Esophagus mucosa (tissue), 1 donor: ENCODE data around the gene NTM. TPM values are rescaled to one million over a fixed set of nuclear protein-coding genes. Genes with fewer than 3 reads are reported as not detected.

Source experiments
- ATAC-seq: fragments of 200-7000 bp; cut with Tn5 transposase; one replicate; pipeline ENCODE4 v1.9.1; 2020
- total RNA-seq: library from RNA; stranded (reverse); gene quantifications from one replicate; pipeline ENCODE4 v1.2.4, GENCODE V29; 2023
- donor health status: DM: yes; HTN: yes; CAD: no.

The NTM gene
- total RNA-seq, 1 donor from 2014 or later, result 0.92 TPM

DNA sequence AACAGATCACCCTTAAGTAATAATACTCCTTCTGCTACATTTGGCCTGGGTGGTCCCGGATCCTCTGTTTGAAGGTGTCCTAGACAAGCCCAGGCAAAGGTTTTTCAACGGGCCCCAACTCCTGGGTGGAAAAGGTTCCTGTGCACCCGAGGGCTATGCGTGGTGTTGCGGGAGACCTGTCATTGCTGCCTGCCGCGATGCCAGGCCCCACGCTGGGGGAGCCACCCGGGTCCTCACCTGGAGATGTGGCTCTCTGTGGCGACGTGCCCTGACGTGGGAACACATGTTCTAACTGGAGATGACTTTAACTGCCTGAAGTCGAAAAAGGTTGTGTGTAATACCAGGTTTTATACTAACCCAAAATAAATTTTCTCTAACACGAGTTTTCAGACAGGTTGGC, 467.1 kb downstream of the NTM start:
- ATAC-seq, result no peak

GRCh38 chr11:131838016-131838415, 467.6 kb downstream of the NTM start:
- no peak for ATAC-seq

GRCh38 chr11:131839326-131839725, 468.9 kb downstream of the NTM start:
- ATAC-seq, result no peak

DNA sequence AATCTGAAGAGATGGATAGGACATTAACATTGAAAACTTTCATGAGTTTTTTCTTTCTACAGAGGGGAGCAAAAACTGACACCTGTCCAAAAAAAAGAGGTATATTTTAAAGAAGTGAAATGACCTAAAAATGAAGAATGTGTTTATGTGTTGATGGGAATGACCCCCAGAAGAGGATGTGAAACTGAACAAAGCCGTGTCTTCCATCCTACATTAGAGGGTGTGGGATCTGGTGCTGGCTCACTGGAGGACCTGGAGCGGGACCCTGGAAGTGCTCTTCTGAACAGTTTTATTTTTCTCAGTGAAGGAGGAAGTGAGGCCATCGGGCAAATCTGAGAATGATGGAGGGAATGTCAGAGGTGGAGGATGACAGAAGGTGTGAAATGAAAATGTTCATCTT, 470.1 kb downstream of the NTM start:
- ATAC-seq, result no peak

GRCh38 chr11:131841028-131841427, 470.6 kb downstream of the NTM start:
- no peak for ATAC-seq

DNA sequence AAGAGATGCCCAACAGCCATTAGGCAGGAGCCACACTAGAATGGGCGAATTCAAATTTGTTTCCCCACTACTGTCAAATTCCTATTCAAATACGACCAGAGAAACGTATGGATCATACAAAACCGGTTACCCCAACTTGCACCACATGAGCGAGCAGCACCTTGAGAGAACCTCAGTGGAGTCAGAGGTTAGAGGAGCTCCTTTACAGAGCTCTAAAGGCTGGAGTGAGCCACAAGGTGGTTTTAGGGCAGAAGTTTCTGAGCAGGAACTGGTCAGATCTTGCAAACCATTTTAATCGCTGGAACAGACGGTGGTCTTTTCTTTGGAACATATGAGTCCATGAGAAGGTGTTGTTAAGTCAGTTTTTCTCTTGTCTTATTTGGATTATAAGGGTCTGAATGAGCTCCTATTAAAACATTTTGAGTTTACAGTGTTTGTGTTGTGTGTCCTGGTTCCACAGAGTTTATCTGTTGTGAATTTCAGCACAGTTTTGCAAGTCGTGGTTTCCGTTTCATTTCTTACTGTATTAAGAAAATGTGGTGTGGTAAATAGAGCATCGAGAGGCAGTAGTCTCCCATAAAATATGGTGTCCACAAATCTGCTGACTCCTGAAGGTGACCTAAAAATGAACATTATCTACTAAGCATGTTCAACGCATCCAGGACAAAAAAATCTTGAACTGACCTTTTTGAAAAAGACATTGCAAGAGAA, 471.7 kb downstream of the NTM start:
- ATAC-seq, result no peak

- no peak for ATAC-seq
Measured at GRCh38 chr11:131845255-131845654, 474.8 kb downstream of the NTM start.

GRCh38 chr11:131849485-131849884, 479.1 kb downstream of the NTM start:
- no peak for ATAC-seq

DNA sequence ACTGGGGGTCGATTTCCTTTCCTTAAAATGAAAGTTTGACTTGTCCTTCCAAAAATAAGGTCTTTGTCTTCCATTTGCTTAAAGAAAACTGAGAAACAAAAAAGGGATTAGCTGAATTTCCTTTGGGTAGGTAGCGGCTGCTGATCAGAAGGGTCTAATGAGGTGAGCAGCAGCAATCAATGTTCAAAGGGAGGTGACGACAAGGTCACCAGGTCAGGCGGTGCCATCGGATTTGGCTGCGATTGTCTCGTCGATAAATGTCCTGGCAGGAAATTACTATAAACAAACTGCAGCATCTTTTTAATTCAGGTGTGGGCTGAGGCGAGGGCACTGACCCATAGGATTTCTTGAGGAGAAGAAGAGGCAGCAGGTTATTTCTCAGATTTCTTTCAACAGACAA, 480.1 kb downstream of the NTM start:
- no peak for ATAC-seq

DNA sequence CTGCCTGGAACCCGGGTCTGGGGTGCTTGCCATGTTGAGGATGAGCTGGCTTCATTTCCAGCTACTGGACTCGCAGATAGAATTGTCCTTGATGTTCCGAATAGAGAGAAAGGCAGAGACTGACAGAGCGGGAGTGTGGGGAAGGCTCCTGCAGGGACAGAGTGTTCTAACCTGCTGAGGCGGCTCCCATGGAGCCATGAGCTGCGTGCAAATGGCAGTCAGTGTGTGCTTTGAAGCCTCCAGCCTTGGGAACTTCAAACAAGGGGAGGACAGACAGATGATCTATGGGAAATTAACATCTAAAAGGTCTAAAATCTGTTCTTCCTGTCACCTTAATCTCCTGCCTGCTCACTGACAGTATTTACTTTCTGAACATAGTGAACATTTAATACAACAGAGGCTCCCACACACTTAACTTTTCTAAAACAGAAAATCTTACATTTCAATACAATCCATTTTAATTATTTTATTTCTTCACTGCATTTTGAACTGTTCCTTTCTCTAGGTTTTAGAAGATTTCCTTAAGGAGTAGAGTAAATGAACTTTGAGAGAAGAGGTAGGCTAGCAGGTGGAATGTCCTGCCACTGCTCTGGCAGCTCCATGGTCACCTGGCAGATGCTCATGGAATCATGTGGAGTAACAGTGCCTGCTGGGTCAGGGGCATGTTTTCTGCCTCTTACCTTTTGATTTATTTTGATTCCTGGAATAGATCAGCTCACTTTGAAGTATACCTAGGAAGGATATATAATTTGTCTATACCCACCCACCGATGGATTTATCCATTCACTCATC, 481.7 kb downstream of the NTM start:
- no peak for ATAC-seq

DNA sequence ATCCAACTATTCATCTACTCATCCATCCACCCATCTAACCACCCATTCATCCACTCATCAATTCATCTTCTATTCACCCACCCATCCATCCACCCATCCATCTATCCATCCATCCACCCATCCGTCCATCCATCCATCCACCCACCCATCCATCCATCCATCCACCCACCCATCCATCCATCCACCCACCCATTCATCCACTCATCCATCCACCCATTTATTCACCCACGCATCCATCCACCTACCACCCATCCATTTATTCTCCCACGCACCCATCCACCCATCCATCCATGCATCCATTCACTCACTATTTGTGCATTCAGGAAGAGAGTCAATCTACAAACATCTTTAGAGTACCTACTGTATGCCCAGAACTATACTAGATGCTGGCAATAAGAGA, 482.3 kb downstream of the NTM start:
- no peak for ATAC-seq

DNA sequence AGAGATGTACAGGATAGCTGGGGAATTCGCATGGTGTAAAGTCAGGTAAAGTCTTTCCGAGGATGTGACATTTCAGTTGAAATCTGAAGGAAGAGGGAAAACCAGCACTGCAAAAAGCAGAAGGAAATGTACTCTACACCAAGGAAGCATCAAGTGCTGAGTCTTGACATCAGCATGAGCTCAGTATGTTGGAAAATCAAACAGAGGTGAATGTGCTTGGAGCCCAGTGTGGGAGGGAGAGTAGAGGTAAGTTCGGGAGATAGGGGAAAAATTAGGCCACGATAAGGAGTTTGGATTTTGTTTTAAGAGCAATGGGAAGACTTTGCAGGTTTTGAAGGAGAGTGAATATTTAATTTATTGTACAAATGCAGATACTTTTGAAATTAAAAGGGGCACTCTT, 484.0 kb downstream of the NTM start:
- no peak for ATAC-seq

GRCh38 chr11:131855320-131855719, 484.9 kb downstream of the NTM start:
- ATAC-seq, result no peak

GRCh38 chr11:131857246-131857645, 486.8 kb downstream of the NTM start:
- ATAC-seq, result no peak

GRCh38 chr11:131858505-131858904, 488.1 kb downstream of the NTM start:
- ATAC-seq, result no peak

DNA sequence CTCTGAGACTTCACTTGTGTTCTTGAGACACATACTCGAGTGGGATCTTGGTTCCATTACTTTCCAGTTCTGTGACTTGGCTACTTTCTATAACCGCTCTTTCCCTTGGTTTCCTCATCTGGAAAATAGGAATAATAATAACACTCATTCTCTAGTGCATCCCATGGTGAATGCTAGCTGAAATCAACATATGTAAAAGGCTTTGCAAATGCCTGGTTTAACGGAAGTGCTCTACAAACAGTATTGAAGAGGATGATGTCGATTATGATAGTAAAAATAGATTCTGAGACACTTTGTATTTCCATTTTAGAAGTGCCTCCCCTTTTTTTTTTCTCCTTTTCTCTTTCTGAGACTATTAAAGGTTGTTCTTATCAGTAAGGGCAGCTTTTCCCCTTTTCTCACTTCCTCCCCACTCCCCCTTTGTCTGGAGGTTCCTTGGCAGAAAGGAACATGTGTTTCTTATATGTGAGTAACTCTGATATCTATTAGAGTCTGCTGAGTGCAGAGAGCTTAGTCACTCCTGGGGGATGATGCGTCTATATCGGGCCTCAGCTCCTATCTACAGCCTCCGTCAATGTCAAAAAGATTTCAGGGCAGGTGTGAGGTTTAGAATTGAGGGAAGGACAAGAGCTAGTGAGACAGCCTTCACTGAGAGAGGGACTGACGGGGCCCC, 489.3 kb downstream of the NTM start:
- no peak for ATAC-seq

DNA sequence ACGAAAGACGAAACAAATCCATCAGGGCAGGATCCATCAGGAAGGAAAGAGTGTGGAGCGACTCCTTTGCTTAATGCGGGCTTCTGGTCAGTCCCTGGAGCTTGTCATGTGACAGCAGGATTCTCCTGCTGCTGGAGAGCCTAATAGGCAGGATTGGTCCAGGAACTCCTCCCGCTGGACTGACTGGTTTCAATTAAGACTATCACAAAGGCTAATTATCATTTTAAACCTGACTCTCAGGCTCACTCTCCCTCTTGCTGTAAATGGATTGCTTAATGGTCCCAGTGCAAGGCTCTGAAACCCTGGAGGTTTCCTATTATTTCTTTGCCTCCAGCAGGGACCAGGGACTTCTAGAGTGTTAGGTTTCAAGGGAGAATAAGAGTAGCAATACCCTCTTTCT, 493.8 kb downstream of the NTM start:
- ATAC-seq, result no peak

DNA sequence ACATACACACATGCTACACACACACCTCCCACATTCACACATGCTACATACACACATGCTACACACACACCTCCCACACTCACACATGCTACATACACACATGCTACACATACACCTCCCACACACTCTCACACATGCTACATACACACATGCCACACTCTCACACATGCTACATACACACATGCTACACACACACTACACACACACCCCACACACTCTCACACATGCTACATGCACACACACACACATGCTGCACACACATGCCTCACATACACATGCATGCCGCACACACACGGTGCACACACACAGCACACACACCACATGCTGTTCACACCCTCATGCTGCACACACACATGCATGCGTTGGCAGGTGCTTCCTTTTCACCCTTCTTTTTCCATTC, 495.4 kb downstream of the NTM start:
- ATAC-seq, result no peak

- no peak for ATAC-seq
Measured at GRCh38 chr11:131866535-131867400, 496.4 kb downstream of the NTM start.

DNA sequence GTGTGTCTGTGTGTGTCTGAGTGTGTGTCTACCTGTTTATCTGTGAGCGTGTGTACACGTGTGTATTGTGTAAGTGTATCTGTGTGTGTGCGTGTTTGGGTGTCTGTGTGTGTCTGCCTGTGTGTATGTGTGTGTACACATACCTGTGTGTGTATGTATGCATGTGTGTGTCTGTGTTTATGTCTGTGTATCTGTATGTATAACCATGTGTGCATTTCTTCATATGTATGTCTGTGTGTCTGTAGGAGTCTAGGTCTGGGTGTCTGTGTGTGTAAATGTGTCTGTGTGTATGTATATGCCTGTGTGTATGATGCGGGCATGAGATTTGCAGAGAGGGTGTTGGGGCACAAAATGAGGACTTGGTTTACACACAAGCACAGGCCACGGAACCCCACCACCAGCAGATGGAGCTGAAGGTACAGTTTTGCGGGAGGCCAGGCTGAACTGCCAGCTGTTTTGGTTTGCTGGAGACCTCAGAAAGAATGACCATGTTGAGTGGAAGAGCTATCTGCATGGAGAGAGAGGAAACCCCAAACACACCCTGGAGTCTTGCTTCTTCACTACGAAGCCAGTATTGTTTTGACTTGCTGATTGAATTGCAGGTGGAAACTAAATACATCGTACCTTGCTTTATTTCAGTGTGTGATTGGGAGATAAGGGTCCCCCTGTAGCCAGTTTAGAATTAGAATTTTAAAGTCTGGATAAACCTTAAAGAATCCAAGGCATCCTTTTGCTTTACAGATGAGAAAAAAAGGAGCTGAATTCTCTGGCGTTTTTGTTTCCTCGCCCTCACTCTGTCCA, 497.2 kb downstream of the NTM start:
- no peak for ATAC-seq

DNA sequence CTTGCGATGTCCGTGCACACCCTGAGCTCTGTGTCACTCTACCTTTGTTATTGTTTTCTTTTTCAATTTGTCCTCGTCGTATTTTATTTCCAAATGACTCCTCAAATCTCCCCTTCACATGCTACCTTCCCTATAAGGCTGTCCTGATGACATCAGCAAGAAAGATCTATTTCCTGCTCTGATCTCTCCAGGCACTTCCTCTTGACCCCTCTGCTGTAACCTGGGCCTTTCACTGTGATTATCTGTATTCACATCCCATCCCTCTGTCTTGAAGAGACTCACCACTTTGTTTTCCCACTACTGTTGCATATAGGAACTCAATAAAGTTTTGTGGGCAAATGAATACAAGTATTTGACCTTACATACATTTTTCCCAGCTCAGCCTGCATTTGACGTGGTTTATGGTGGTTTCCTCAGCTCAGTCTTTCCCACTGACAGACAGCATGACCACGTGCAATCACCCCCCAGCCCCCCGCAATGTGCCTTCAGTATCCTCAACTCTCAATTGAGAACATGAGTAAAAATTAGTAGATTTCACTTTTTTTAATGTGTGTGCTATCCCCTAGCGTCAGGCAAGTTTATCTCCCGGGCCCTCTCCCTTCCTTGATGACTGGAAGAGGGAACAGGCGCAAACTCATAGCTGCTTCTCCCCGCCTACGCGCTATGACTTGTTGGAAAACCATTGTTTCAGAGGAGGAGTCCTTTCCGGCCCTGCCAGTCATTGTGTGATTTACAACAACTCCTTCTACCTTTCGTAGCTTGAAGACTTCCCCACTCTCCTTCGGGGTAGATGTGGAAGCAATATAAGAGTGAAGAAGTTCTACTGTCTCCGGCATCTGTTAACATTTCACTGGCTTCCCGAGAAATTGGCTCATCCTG, 498.5 kb downstream of the NTM start:
- no peak for ATAC-seq
